ENCODE measurements around the gene GNGT1.
A peak's percentile ranks its signal among the peaks of the same experiment; 100 is the strongest.
"Not testable (repeated sequence)": the region's sequence is repeated elsewhere in the genome, so short reads cannot be mapped to it uniquely, and the experiment has no call there.

The GNGT1 gene

GRCh38 chr7:93911661-93912060 is 5.3 kb downstream of the GNGT1 start:
- H3K4me1 ChIP-seq (ENCODE audit: control insufficient read depth, insufficient read depth, low read length); H3K27me3 ChIP-seq (ENCODE audit: control insufficient read depth, insufficient read depth, low read length); H3K9ac ChIP-seq (ENCODE audit: low read length); H3K4me3 ChIP-seq (ENCODE audit: low read length); H3K36me3 ChIP-seq (ENCODE audit: control insufficient read depth, insufficient read depth, low read length); H3K27ac ChIP-seq (ENCODE audit: low read depth, low read length): not testable (repeated sequence)

GRCh38 chr7:93913197-93913596 is 6.8 kb downstream of the GNGT1 start:
- Histone ChIP-seq H3K27ac (ENCODE audit: low read depth, low read length) (no peak overlapping the region), H3K36me3 (ENCODE audit: control insufficient read depth, insufficient read depth, low read length) (no peaks in the 10 kb centered on the region), H3K4me1 (ENCODE audit: control insufficient read depth, insufficient read depth, low read length) (no peaks in the 10 kb centered on the region), H3K4me3 (ENCODE audit: low read length) (no peak overlapping the region), H3K27me3 (ENCODE audit: control insufficient read depth, insufficient read depth, low read length) (no peaks in the 10 kb centered on the region), H3K9ac (ENCODE audit: low read length) (no peak overlapping the region)

- Histone ChIP-seq H3K4me1 (ENCODE audit: control insufficient read depth, insufficient read depth, low read length) (no peaks in the 10 kb centered on the region), H3K4me3 (ENCODE audit: low read length) (no peak overlapping the region), H3K36me3 (ENCODE audit: control insufficient read depth, insufficient read depth, low read length) (no peaks in the 10 kb centered on the region), H3K27me3 (ENCODE audit: control insufficient read depth, insufficient read depth, low read length) (no peaks in the 10 kb centered on the region), H3K9ac (ENCODE audit: low read length) (no peak overlapping the region), H3K27ac (ENCODE audit: low read depth, low read length) (peak overlapping the region; percentile 39)
These were observed 8.3 kb downstream of the GNGT1 start for GRCh38 chr7:93914581-93915066.

DNA sequence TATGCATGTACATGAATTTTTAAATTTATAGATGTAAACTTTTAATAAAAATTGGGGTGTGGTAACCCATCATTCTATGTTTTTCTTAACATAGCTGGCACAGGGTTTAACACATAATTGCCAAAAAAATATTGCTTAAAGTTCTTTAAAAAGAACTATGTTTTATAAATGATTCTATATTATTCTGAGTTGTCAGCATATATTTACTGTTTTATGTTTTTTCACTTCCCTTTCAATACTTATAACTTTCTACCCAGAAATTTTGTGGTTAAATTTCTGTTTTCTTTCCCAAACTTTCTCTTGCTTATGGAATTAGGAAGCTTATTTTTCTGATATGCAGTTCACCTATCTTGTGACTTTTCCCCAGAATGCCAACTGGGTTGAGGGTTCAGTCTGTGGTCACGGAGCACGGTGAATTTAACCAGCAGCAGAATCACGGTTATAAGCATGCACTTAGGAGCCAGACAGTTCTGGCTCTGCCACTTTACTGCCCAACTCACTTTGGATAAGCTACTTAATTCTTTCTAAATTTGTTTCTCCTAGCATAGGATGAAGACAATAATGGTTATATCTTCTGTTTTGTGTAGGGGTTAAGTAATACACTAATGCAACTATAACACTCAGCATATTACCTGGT is 9.0 kb downstream of the GNGT1 start:
- H3K27ac ChIP-seq (ENCODE audit: low read depth, low read length); H3K36me3 ChIP-seq (ENCODE audit: control insufficient read depth, insufficient read depth, low read length); H3K4me1 ChIP-seq (ENCODE audit: control insufficient read depth, insufficient read depth, low read length); H3K27me3 ChIP-seq (ENCODE audit: control insufficient read depth, insufficient read depth, low read length); H3K9ac ChIP-seq (ENCODE audit: low read length); H3K4me3 ChIP-seq (ENCODE audit: low read length): not testable (repeated sequence)

GRCh38 chr7:93915888-93916287 is 9.5 kb downstream of the GNGT1 start:
- H3K27ac ChIP-seq (ENCODE audit: low read depth, low read length); H3K4me3 ChIP-seq (ENCODE audit: low read length); H3K9ac ChIP-seq (ENCODE audit: low read length); H3K4me1 ChIP-seq (ENCODE audit: control insufficient read depth, insufficient read depth, low read length); H3K36me3 ChIP-seq (ENCODE audit: control insufficient read depth, insufficient read depth, low read length); H3K27me3 ChIP-seq (ENCODE audit: control insufficient read depth, insufficient read depth, low read length): not testable (repeated sequence)

DNA sequence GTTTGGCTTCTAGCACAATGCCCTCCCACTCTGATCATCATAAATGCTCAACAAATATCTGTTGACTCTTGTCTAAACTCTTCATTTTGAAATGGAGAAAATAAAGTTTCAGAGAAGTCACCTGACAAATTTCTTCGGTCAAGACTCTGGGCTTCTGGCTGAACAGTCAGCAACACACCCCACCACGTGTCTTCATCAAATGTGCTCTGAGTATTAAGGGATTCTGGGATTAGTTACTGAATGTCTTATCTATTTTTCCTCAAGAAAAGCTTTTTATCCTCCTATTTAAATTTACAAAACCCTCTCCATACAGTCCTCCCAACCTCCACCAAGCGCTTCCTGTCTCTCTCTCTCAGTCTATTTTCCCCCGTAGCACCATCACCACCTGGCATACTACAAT is 9.9 kb downstream of the GNGT1 start:
- not testable (repeated sequence) for H3K4me3 ChIP-seq (ENCODE audit: low read length)

GRCh38 chr7:93920496-93921182 is 14.3 kb downstream of the GNGT1 start:
- Histone ChIP-seq H3K9ac (ENCODE audit: low read length) (no peak overlapping the region), H3K27me3 (ENCODE audit: control insufficient read depth, insufficient read depth, low read length) (no peaks in the 10 kb centered on the region), H3K27ac (ENCODE audit: low read depth, low read length) (peak overlapping the region; percentile 81), H3K36me3 (ENCODE audit: control insufficient read depth, insufficient read depth, low read length) (no peaks in the 10 kb centered on the region), H3K4me1 (ENCODE audit: control insufficient read depth, insufficient read depth, low read length) (no peaks in the 10 kb centered on the region), H3K4me3 (ENCODE audit: low read length) (no peak overlapping the region)

More for the DNA sequence above, 9.9 kb downstream of the GNGT1 start:
- H3K4me1 ChIP-seq (ENCODE audit: control insufficient read depth, insufficient read depth, low read length); H3K36me3 ChIP-seq (ENCODE audit: control insufficient read depth, insufficient read depth, low read length); H3K27me3 ChIP-seq (ENCODE audit: control insufficient read depth, insufficient read depth, low read length); H3K27ac ChIP-seq (ENCODE audit: low read depth, low read length); H3K9ac ChIP-seq (ENCODE audit: low read length): not testable (repeated sequence)

GRCh38 chr7:93921186-93921585 is 14.8 kb downstream of the GNGT1 start:
- Histone ChIP-seq H3K4me3 (ENCODE audit: low read length) (peak overlapping the region; percentile 72), H3K9ac (ENCODE audit: low read length) (no peak overlapping the region), H3K27me3 (ENCODE audit: control insufficient read depth, insufficient read depth, low read length) (no peaks in the 10 kb centered on the region), H3K27ac (ENCODE audit: low read depth, low read length) (peak overlapping the region; percentile 81), H3K36me3 (ENCODE audit: control insufficient read depth, insufficient read depth, low read length) (no peaks in the 10 kb centered on the region), H3K4me1 (ENCODE audit: control insufficient read depth, insufficient read depth, low read length) (no peaks in the 10 kb centered on the region)

- H3K9ac ChIP-seq (ENCODE audit: low read length), result peak within 1 kb of the TSS; percentile 25
- peak within 1 kb of the TSS; percentile 72 for H3K4me3 ChIP-seq (ENCODE audit: low read length)
- no peaks in the 10 kb centered on the region for H3K27me3 ChIP-seq (ENCODE audit: control insufficient read depth, insufficient read depth, low read length)
- peak within 1 kb of the TSS; percentile 81 for H3K27ac ChIP-seq (ENCODE audit: low read depth, low read length)
- peaks cover 1% of the 10 kb centered on the region for H3K36me3 ChIP-seq (ENCODE audit: control insufficient read depth, insufficient read depth, low read length)
- H3K4me1 ChIP-seq (ENCODE audit: control insufficient read depth, insufficient read depth, low read length), result no peaks in the 10 kb centered on the region
These were observed 15.5 kb downstream of the GNGT1 start, which contains the start of gene GNG11 for GRCh38 chr7:93921607-93922566. Gene GNG11 (plus strand): TSS chr7:93921735. CDS start chr7:93922138, 403 bp downstream.

GRCh38 chr7:93923296-93923695 is 16.9 kb downstream of the GNGT1 start:
- Histone ChIP-seq H3K4me3 (ENCODE audit: low read length) (peak overlapping the region; percentile 39), H3K4me1 (ENCODE audit: control insufficient read depth, insufficient read depth, low read length) (peaks cover 3% of the 10 kb centered on the region), H3K36me3 (ENCODE audit: control insufficient read depth, insufficient read depth, low read length) (peaks cover 2% of the 10 kb centered on the region), H3K27me3 (ENCODE audit: control insufficient read depth, insufficient read depth, low read length) (no peaks in the 10 kb centered on the region), H3K9ac (ENCODE audit: low read length) (no peak overlapping the region), H3K27ac (ENCODE audit: low read depth, low read length) (no peak overlapping the region)

GRCh38 chr7:93923942-93924341 is 17.6 kb downstream of the GNGT1 start:
- Histone ChIP-seq H3K9ac (ENCODE audit: low read length) (no peak overlapping the region), H3K36me3 (ENCODE audit: control insufficient read depth, insufficient read depth, low read length) (peaks cover 2% of the 10 kb centered on the region), H3K27me3 (ENCODE audit: control insufficient read depth, insufficient read depth, low read length) (no peaks in the 10 kb centered on the region), H3K27ac (ENCODE audit: low read depth, low read length) (no peak overlapping the region), H3K4me1 (ENCODE audit: control insufficient read depth, insufficient read depth, low read length) (peaks cover 3% of the 10 kb centered on the region), H3K4me3 (ENCODE audit: low read length) (no peak overlapping the region)

DNA sequence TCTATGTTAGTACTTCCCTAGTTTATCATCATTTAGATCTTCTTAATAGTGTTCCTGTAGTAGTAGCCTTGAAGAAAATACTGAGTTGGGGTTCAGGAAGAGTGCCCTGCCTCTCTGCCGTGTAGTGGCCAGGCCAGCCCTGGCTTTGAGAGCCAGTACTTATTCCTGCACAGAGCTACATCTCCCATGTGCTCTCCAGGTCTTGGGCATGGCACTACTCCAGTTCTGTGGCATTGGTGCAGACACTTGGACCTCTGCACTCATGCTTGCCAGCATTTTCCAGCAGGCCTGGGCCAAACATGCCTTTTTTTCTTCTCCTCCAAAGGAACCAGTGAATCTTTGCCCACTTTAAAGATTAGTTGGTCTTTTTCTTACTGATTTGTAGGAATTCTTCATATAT is 20.4 kb downstream of the GNGT1 start:
- Histone ChIP-seq H3K27me3 (ENCODE audit: control insufficient read depth, insufficient read depth, low read length) (no peaks in the 10 kb centered on the region), H3K27ac (ENCODE audit: low read depth, low read length) (no peak overlapping the region), H3K36me3 (ENCODE audit: control insufficient read depth, insufficient read depth, low read length) (peaks cover 2% of the 10 kb centered on the region), H3K4me1 (ENCODE audit: control insufficient read depth, insufficient read depth, low read length) (peaks cover 3% of the 10 kb centered on the region), H3K4me3 (ENCODE audit: low read length) (no peak overlapping the region), H3K9ac (ENCODE audit: low read length) (no peak overlapping the region)

Measured in rectal smooth muscle tissue (tissue), 1 donor.